ENCODE measurements around the gene C1QTNF8. TPM values are rescaled to one million over a fixed set of nuclear protein-coding genes. Genes with fewer than 3 reads are reported as not detected.
A peak's percentile ranks its signal among the peaks of the same experiment; 100 is the strongest.

C1QTNF8 gene
- total and polyA plus RNA-seq, 2 of the 13 experiments (the other 11 are each of a cell fraction or from before 2014, with no cell fraction given): 0.09 TPM; not detected in 1

DNA sequence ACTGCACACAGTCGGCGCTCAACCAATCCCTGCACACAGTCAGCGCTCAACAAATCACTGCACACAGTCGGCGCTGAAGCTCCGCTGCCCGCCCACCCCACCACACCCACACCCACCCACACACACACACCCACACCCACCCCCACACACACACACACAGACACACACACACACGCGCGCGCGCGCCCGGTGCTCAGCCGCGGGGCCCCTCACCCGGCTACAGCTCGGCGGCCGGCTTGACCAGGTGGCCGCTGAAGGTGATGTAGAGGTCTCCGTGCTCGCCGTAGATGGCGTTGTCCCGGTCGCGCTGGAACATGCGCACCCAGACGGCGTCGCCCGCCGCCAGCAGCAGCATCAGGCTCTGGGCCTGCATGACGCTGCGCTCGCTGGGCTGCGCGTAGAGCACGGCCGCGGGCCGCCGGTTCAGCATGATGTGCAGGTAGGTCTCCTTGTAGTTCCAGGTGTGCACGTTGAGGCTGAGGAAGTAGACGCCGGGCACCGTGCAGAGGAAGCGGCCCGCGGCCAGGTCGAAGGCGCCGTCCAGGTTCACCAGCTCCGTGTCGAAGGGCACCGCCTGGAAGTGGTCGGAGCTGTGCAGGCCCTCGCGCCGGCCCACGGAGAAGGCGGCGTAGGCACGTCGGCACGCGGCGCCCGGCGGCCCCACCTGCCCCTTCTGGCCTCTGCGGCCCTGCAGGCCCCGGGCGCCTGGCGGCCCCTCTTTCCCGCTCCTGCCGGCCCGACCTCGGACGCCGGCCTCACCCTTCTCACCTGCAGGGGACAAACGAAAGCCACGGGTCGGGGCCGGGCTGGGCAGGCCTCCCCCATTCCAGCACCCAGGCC is 2.5 kb downstream of the C1QTNF8 start (continued):
- TF ChIP-seq MYNN (CRISPR knock-in tag; IDR thresholded peaks at IDR 0.05; ENCODE audit: low read depth) (no peak), JUN (CRISPR knock-in tag; IDR thresholded peaks at IDR 0.05) (0 out of 2 replicates have a peak, but pooled peaks have one; percentile 22), AGO1 (IDR thresholded peaks at IDR 0.05; ENCODE audit: low read depth, low read length, poor library complexity, severe bottlenecking) (peak; percentile 66), EZH2 (conservative IDR thresholded peaks at IDR 0.05; ENCODE audit: low read depth, low read length) (0 out of 2 replicates have a peak, but pooled peaks have one; percentile 39), ZNF335 (CRISPR knock-in tag; IDR thresholded peaks at IDR 0.05) (no peak), SNAI1 (CRISPR knock-in tag; IDR thresholded peaks at IDR 0.05; ENCODE audit: borderline replicate concordance) (no peak), FOXK2 (IDR thresholded peaks at IDR 0.05) (no peak), ZNF20 (CRISPR knock-in tag; IDR thresholded peaks at IDR 0.05) (no peak), HOXA3 (CRISPR knock-in tag; IDR thresholded peaks at IDR 0.05) (peak; percentile 85), HES4 (CRISPR knock-in tag; IDR thresholded peaks at IDR 0.05; ENCODE audit: borderline replicate concordance) (peak; percentile 31; the same call in 1 of the 2 replicates), IRX3 (CRISPR knock-in tag; IDR thresholded peaks at IDR 0.05; ENCODE audit: borderline replicate concordance, low read depth) (no peak)
- TF ChIP-seq, protein P1, sequence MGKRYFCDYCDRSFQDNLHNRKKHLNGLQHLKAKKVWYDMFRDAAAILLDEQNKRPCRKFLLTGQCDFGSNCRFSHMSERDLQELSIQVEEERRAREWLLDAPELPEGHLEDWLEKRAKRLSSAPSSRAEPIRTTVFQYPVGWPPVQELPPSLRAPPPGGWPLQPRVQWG (CRISPR knock-in tag; IDR thresholded peaks at IDR 0.05; ENCODE audit: borderline replicate concordance, low read depth): no peak
- TF ChIP-seq, protein P2, sequence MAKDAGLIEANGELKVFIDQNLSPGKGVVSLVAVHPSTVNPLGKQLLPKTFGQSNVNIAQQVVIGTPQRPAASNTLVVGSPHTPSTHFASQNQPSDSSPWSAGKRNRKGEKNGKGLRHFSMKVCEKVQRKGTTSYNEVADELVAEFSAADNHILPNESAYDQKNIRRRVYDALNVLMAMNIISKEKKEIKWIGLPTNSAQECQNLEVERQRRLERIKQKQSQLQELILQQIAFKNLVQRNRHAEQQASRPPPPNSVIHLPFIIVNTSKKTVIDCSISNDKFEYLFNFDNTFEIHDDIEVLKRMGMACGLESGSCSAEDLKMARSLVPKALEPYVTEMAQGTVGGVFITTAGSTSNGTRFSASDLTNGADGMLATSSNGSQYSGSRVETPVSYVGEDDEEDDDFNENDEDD (CRISPR knock-in tag; IDR thresholded peaks at IDR 0.05; ENCODE audit: borderline replicate concordance): peak; percentile 55; the same call in 1 of the 2 replicates
- TF ChIP-seq, protein P3, sequence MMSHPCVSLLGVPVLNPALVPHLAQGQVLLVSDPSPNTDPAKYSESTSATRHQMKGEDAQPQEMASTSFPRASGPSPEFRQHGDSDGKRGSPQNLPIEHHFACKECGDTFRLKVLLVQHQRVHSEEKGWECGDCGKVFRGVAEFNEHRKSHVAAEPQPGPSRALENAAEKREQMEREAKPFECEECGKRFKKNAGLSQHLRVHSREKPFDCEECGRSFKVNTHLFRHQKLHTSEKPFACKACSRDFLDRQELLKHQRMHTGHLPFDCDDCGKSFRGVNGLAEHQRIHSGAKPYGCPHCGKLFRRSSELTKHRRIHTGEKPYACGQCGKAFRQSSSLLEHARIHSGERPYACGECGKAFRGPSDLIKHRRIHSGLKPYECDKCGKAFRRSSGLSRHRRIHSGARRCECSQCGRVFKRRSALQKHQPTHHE (CRISPR knock-in tag; IDR thresholded peaks at IDR 0.05; ENCODE audit: borderline replicate concordance): no peak
- TF ChIP-seq, protein P4, sequence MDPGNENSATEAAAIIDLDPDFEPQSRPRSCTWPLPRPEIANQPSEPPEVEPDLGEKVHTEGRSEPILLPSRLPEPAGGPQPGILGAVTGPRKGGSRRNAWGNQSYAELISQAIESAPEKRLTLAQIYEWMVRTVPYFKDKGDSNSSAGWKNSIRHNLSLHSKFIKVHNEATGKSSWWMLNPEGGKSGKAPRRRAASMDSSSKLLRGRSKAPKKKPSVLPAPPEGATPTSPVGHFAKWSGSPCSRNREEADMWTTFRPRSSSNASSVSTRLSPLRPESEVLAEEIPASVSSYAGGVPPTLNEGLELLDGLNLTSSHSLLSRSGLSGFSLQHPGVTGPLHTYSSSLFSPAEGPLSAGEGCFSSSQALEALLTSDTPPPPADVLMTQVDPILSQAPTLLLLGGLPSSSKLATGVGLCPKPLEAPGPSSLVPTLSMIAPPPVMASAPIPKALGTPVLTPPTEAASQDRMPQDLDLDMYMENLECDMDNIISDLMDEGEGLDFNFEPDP (CRISPR knock-in tag; conservative IDR thresholded peaks at IDR 0.05): 0 out of 2 replicates have a peak, but pooled peaks have one; percentile 46
- TF ChIP-seq, protein P5, sequence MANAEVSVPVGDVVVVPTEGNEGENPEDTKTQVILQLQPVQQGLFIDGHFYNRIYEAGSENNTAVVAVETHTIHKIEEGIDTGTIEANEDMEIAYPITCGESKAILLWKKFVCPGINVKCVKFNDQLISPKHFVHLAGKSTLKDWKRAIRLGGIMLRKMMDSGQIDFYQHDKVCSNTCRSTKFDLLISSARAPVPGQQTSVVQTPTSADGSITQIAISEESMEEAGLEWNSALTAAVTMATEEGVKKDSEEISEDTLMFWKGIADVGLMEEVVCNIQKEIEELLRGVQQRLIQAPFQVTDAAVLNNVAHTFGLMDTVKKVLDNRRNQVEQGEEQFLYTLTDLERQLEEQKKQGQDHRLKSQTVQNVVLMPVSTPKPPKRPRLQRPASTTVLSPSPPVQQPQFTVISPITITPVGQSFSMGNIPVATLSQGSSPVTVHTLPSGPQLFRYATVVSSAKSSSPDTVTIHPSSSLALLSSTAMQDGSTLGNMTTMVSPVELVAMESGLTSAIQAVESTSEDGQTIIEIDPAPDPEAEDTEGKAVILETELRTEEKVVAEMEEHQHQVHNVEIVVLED (CRISPR knock-in tag; IDR thresholded peaks at IDR 0.05; ENCODE audit: borderline replicate concordance): no peak
- TF ChIP-seq, protein P6, sequence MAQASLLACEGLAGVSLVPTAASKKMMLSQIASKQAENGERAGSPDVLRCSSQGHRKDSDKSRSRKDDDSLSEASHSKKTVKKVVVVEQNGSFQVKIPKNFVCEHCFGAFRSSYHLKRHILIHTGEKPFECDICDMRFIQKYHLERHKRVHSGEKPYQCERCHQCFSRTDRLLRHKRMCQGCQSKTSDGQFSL (CRISPR knock-in tag; IDR thresholded peaks at IDR 0.05): no peak
